Peyer's patch (tissue), 4 donors: Measurements from ENCODE around the gene SLC5A2. TPM values are rescaled to one million over a fixed set of nuclear protein-coding genes. Genes with fewer than 3 reads are reported as not detected.

Experiments used
- DNase-seq, 3 donors: peaks; one replicate each; pipeline ENCODE4 v3.0.0-alpha.2; 2017 to 2019
- H3K27ac ChIP-seq, 4 donors: fragments of 200-600 bp; sonication (generic); one replicate each; pipeline ENCODE4 v1.5.1; 2016 to 2019
- H3K27me3 ChIP-seq, 2 donors: fragments of 200-600 bp; sonication (generic); one replicate each; pipeline ENCODE4 v1.5.1; 2019
- H3K36me3 ChIP-seq, 3 donors: fragments of 200-600 bp; sonication (generic); one replicate each; pipeline ENCODE4 v1.5.1; 2016 to 2019
- H3K4me1 ChIP-seq, 4 donors: fragments of 200-600 bp; sonication (generic); one replicate each; pipeline ENCODE4 v1.5.1; 2016 to 2019
- H3K4me3 ChIP-seq, 4 donors: fragments of 200-600 bp; sonication (generic); 1 replicate in 3 of 4; 2 replicates in 1 of 4; pipeline ENCODE4 v1.5.1; 2016 to 2019; ENCODE audit warnings: mild to moderate bottlenecking in 1 of 4
- H3K9me3 ChIP-seq, 4 donors: fragments of 200-600 bp; sonication (generic); one replicate each; pipeline ENCODE4 v1.5.1; 2016 to 2019; ENCODE audit warnings: mild to moderate bottlenecking in 1 of 4
- CTCF ChIP-seq, 6 experiments: fragments of 450-650 bp in 4 of 6; fragments of 200-600 bp in 2 of 6; sonication (generic) in 1 of 6; IDR thresholded peaks; one replicate each; pipeline ENCODE4 v1.5.1; 2017 to 2019; ENCODE audit warnings: antibody characterized with exemption in 6 of 6, mild to moderate bottlenecking in 3 of 6, moderate library complexity in 1 of 6
- POLR2A ChIP-seq, 2 donors: fragments of 450-650 bp; IDR thresholded peaks; one replicate each; pipeline ENCODE4 v1.5.1; 2017; ENCODE audit warnings: antibody characterized with exemption in 2 of 2, mild to moderate bottlenecking in 2 of 2, moderate library complexity in 2 of 2
- total RNA-seq, 4 donors: library from RNA; depleted of rRNA; stranded (reverse); fragments of >200 nt; gene quantifications; one replicate each; pipeline ENCODE4 v1.1.0, GENCODE V29; 2016

SLC5A2 gene
- total RNA-seq, 4 donors from 2014 or later: 0.94 to 5.4 (median 2.4) TPM; not detected in 1

GRCh38 chr16:31505483-31505882 is 22.6 kb downstream of the SLC5A2 start:
- Histone ChIP-seq H3K36me3 (peaks cover 0 to under 1% (median 0%) of the 10 kb centered on the region in 3 donors), H3K27ac (no peak overlapping the region), H3K9me3 (no peaks in the 10 kb centered on the region), H3K4me3 (no peak overlapping the region), H3K4me1 (peaks cover 0 to 24% (median 8%) of the 10 kb centered on the region in 4 donors), H3K27me3 (no peaks in the 10 kb centered on the region)
- TF ChIP-seq POLR2A (IDR thresholded peaks at IDR 0.05) (no peak), CTCF (IDR thresholded peaks at IDR 0.05) (no peak)
- DNase-seq: no peak

GRCh38 chr16:31507617-31507928 is 24.6 kb downstream of the SLC5A2 start:
- TF ChIP-seq POLR2A (IDR thresholded peaks at IDR 0.05): no peak
- TF ChIP-seq CTCF (IDR thresholded peaks at IDR 0.05): no peak
- Histone ChIP-seq H3K27ac (peak overlapping the region; percentile 84 to 96 (median 90)), H3K4me3 (peak overlapping the region; percentile 71 to 99 (median 84)), H3K36me3 (no peaks in the 10 kb centered on the region), H3K4me1 (peaks cover 0 to 14% (median 8%) of the 10 kb centered on the region in 4 donors), H3K27me3 (no peaks in the 10 kb centered on the region), H3K9me3 (no peaks in the 10 kb centered on the region)
- no peak for DNase-seq

- Histone ChIP-seq H3K27me3 (no peaks in the 10 kb centered on the region), H3K36me3 (no peaks in the 10 kb centered on the region)
- DNase-seq: peak; percentile 92 to 96 (median 93)
Observed at GRCh38 chr16:31507929-31508705, 25.2 kb downstream of the SLC5A2 start, which contains the start of gene RUSF1. RUSF1 (minus strand) TSS chr16:31508391; CDS start chr16:31508373, 18 bp downstream.

DNA sequence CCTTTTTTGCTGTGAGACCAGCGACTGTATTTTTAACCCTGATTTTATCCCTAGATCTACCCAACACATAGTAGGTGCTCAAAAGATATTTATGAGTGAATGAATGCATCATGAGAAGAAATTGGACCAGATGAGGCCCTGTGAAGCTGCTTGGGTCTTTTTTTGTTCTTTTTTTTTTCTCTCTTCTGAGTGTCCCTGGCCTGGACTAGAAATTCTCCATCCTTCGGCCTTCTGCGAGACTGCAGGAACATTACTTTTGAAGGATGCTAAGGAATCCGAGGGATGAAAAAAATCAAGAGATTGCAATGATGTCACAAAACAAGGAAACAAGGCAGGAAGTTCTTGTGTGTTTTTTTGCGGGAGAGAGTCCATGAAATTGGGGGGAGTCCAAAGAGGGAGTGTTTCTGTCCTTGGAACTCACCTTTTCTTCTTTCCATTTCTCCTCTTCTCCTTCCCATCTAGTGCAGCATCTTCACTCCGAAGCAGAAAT is 25.8 kb downstream of the SLC5A2 start:
- TF ChIP-seq CTCF (IDR thresholded peaks at IDR 0.05): no peak
- no peak for DNase-seq
- H3K27ac ChIP-seq: peak overlapping the region; percentile 84 to 96 (median 90)
- H3K27me3 ChIP-seq: no peaks in the 10 kb centered on the region
- H3K4me1 ChIP-seq: peaks cover 0 to 14% (median 8%) of the 10 kb centered on the region in 4 donors
- H3K9me3 ChIP-seq: no peaks in the 10 kb centered on the region
- peak overlapping the region; percentile 71 to 99 (median 84) for H3K4me3 ChIP-seq
- H3K36me3 ChIP-seq: no peaks in the 10 kb centered on the region

More at GRCh38 chr16:31507929-31508705, 25.2 kb downstream of the SLC5A2 start, which contains the start of gene RUSF1:
- TF ChIP-seq POLR2A (IDR thresholded peaks at IDR 0.05) (peak; percentile 71 to 75), CTCF (IDR thresholded peaks at IDR 0.05) (peak in 2 of 6 experiments; percentile 1 to 19)
- Histone ChIP-seq H3K9me3 (no peaks in the 10 kb centered on the region), H3K4me3 (peak within 1 kb of the TSS; percentile 71 to 99 (median 84)), H3K27ac (peak within 1 kb of the TSS; percentile 84 to 96 (median 90)), H3K4me1 (peaks cover 0 to 14% (median 8%) of the 10 kb centered on the region in 4 donors)

GRCh38 chr16:31513126-31513525 is 30.2 kb downstream of the SLC5A2 start:
- Histone ChIP-seq H3K27me3 (no peaks in the 10 kb centered on the region), H3K4me3 (no peak overlapping the region), H3K4me1 (no peaks in the 10 kb centered on the region), H3K27ac (no peak overlapping the region), H3K36me3 (no peaks in the 10 kb centered on the region), H3K9me3 (no peaks in the 10 kb centered on the region)
- no peak for DNase-seq
- TF ChIP-seq POLR2A (IDR thresholded peaks at IDR 0.05) (no peak), CTCF (IDR thresholded peaks at IDR 0.05) (no peak)
